ENCODE data around the gene GLCCI1.

GRCh38 chr7:8051998-8052397, 83.4 kb downstream of the GLCCI1 start:
- TF ChIP-seq CTCF (IDR thresholded peaks at IDR 0.05; ENCODE audit: low read length) (no peak), EZH2 (IDR thresholded peaks at IDR 0.05; ENCODE audit: borderline replicate concordance, low read length) (no peak)

Measured in OCI-LY1 (cell line).